HG03039 (cell line): ENCODE measurements around the gene OSBPL10.

Source experiments
- ATAC-seq: cut with Tn5 transposase; IDR thresholded peaks from one replicate; pipeline ENCODE4 v1.9.1; 2021; ENCODE audit warnings: mild to moderate bottlenecking, moderate library complexity; ENCODE audit not compliant: unreplicated experiment

OSBPL10 gene

DNA sequence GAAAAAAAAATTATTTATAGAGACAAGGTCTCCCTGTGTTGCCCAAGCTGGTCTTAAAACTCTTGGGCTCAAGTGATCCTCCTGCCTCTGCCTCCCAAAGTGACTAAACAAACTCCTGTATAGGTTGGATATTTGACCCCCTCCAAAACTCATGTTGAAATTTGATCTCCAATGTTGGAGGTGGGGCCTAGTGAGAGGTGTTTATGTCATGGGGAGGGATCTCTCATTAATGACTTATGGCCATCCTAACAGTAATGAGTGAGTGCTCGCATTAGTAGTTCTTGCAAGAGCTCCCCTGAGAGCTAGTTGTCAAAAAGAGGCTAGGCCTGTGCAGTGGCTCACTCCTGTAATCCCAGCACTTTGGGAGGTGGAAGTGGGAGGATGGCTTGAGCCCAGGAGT is 307.1 kb downstream of the OSBPL10 start:
- ATAC-seq, result no peak

DNA sequence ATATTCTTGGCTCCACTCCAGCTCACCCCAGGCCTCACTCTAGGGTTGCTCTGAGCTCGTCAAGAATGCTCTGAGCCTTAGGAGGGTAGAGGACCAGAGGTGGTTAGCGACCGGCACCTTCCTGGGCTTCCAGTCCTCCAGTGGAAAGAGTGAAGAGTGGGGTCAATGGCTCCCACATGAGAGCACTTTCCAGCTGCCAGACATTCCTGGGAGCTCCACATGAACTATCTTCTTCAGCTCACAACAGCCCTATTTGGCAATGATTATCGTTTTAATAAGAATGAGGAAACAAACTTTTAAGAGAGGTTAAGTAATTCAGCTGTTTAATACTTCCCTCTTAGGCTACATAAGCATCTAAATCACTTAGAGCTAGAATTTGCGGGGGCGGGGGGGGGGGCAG is 309.1 kb downstream of the OSBPL10 start:
- no peak for ATAC-seq

DNA sequence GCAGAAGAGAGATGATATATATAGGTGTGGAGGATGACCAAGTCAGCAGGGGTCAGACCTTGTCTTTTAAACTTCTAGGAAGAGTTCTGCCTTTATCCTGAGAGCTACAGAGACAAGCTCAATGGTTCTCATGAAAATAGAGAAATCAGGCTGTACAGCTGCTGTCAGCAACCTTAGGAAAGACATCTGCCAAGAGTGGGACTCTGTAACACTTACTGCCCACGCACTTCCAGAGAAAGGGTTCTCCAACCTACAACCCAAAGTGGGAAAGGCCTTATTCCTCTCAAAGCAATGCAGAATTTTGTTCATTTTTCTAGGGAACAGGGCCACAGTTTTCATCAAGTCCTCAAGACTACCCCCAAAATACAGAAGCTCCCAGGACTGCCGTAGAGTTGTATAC is 309.6 kb downstream of the OSBPL10 start:
- no peak for ATAC-seq

DNA sequence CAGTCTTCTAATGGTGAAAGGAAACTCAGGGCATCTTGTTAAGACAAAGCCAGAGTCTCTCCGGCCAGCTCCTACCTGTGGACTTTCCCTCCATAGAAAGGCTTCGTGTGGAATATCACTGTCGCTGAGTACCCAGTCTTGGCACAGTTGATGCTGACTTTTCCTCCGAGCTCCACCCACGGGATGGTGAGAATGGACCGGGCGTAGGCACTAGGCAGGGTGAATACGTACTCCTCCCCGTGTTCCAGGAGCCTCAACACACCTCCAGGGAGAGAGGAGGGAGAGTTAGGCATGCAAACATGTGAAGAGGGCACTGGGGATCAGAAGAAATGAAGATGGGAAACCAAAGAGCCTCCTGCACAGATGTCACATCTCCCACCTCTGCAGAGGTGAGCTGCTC is 310.3 kb downstream of the OSBPL10 start:
- no peak for ATAC-seq

DNA sequence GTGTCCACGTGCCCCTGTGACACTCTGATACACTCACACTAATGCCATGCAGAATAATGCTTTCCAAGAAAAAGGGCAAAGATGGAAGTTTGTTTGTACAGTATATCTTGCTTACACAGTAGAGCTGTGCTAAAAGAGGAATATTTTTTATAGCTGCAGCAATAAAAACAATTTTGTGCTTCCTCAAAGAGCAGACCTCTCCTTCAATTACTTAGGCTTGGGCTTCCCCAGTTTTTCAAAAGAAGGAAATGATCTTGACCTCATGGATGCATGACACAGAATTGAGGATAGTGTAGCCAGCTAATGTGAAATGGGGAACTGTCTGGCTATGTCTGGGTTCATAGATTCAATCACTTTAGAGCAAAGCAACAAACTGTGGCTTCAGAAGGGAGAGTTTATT is 310.9 kb downstream of the OSBPL10 start:
- no peak for ATAC-seq

DNA sequence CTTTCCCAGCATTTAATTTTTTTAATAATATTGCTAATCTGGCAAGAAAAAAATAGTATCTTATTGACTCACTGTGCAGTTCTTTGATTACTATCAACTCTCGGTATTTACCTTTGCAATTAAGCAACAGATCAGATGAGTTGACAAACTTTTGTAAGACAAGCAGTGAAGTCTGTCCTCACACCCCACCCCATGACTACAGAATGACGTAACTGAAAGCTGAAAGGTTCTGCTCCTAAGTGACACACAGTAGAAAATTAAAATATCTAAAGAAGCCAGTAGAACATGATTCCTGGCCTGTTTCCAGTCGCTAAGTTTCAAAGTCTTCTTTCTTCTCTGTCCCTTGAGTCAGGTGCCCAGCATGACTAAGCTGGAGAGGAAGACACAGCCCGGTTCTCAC is 312.8 kb downstream of the OSBPL10 start:
- ATAC-seq, result no peak

DNA sequence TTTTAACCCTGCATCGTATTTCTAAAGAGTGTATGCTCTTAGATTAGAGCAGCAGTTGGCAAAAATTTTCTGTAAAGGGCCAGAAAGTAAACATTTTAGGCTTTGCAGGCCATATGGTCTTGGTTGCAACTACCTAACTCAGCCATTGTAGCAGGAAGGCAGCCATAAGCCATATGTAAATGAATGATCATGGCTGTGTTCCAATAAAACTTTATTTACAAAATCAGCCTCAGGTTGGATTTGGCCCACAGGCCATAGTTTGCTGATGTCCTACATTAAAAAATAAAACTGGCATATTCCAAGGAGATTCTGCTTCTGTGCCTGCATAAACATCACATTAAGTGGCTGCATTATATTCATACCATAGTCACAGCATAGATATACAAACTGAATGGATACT is 313.5 kb downstream of the OSBPL10 start:
- no peak for ATAC-seq

DNA sequence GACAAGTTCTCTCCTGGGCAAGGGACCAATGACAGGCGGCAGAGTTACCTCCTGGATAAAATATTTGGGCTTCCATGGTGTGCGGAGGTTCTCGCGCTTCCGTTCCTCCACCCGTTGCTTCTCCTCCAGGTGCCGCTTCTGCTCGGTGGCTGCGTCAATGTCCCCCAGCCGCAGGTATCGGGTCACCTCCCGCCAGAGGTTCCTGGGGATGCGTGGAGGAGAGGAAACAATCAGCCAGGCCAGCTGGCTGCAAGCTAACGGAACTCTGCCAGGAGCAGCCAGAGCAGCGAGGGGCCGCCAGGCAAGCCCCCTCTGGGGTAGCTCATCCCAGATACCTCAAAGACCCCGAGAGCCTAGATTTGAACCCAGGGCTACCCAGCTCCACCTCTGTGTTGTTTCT is 317.0 kb downstream of the OSBPL10 start:
- ATAC-seq, result no peak

DNA sequence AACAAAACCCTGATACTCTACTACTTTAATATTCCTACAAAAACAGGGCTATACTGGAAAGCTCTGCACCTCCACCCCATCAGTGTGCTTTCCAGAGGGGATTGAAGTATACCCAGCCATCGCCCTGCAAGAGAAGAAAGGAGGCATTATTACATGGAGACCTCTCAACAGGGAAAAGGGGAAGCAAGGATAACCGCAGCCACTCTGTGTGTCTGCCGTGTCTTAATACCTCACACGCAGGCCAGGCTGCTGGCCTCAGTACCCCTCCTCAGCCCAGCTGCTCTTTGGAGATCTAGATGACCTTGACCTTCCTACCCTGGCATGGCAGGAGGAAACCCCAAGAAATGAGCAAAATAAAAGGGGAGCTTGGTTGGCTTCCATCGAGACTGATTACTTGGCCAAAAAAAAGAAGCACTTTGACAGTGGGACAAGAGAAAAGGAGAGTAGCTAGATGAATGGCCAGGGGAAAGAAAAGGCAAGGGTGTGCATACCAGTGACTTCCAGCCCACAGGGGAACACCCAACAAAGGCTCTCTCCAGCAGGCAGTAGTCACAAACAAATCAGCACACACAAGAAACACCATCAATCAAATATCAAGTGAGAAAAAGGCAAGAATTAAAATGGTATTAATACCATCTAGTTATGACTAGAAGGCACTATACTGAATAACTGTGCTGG is 318.9 kb downstream of the OSBPL10 start:
- no peak for ATAC-seq

DNA sequence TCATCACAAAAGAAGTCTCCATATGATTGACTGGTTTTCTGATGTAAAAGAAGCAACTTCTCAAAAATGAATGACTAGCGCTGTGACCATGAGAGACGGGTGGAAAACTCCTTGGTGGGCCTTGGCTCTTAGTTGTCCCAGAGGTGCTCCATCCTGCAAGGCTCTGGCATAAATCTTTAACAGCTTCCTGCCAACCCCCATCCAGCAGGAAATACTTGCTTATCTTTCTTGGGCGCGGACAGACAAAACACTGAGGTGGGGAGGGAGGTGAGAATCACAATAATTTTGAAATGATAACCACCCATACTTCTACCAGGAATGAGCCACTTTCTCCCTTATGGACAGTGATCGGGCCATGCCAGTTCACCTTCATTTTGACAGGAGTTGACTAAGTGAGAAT is 319.8 kb downstream of the OSBPL10 start:
- no peak for ATAC-seq

DNA sequence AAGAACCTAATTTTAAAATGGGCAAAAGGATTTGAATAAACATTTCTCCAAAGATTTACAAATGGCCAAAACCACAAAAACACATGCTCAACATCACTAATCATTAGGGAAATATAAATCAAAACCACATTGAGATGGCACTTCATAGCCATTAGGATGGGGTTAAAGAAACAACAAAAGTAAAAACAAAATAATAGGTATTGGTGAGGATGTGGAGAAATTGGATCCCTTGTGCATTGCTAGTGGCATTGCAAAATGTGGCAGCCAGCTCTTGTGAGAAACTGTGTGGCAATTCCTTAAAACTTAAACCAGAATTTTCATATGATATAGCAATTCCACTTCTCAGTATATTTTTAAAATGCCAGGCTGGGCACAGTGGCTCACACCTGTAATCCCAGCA is 321.8 kb downstream of the OSBPL10 start:
- no peak for ATAC-seq

DNA sequence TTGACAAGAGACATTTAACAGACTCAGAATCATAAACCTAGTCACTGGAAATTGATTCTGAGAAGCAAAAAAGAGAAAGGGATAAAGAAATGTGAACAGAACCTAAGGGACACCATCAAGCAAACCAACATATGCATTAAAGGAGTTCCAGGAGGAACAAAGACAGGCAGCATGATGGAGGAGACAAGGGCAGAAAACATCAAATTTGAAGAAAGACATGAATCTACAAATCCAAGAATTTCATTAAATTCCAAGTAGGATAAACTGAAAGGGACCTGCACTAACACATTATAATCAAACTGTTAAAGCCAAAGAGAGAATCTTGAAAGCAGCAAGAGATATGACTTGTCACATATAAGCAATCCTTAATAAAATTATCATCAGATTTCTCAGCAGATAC is 326.1 kb downstream of the OSBPL10 start:
- ATAC-seq, result no peak

DNA sequence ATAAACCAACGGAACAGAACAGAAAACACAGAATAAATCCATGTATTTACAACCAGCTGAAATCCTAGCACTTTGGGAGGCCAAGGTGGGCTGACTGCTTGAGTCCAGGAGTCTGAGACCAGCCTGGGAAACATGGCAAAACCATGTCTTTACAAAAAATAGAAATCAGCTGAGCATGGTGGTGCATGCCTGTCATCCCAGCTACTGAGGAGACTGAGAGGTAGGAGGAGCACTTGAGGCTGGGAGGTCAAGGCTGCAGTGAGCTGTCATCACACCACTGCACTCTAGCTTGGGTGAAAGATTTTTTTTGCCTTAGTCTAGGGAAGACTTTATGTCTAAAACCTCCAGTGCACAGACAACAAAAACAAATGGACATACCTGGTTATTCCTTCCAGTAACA is 327.6 kb downstream of the OSBPL10 start:
- no peak for ATAC-seq

DNA sequence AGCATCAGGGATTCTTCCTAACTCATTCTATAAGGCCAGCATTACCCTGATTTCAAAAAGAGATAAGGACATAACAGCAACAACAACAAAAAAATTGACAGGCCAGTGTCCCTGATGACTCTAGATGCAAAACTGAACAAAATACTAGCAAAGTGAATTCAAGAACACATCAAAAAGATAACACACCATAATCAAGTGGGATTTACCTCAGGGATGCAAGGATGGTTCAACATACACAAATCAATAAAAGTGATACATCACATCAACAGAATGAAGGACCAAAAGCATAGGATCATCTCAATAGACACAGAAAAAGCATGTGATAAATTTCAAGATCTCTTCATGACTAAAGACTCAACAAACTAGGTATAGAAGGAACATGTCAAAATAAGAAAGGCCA is 328.8 kb downstream of the OSBPL10 start:
- ATAC-seq, result no peak

DNA sequence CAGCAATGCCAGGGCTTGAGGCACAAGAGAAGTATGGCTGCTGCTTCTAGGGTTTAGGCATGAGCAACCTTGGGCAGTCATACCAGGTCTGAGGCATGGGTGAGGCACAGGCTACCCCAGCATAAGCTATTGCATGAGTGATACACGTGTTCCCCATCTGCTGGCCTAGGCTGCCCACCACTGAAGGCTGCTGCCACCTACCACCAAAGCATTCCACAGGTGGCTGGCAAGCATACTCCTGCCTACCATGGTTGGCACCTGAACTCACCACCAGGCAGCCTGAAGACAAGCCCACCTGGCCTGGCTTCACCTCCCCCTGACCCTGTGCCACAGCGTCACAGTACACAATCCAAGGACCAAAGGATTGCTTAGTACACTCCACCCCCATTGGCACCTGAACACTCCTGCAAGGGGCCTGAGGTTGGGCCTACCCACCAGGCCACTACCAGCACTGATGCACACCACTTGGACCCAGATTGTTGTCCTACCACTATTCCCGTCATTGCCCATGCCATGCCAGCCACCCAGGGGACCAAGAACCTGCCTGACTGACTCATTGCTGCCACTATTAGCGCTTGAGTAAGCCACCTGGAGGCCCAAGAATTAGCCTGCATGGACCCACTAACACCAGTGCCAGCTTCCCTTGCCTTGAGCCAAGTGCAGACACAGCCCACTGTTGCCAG is 332.6 kb downstream of the OSBPL10 start:
- ATAC-seq, result no peak

DNA sequence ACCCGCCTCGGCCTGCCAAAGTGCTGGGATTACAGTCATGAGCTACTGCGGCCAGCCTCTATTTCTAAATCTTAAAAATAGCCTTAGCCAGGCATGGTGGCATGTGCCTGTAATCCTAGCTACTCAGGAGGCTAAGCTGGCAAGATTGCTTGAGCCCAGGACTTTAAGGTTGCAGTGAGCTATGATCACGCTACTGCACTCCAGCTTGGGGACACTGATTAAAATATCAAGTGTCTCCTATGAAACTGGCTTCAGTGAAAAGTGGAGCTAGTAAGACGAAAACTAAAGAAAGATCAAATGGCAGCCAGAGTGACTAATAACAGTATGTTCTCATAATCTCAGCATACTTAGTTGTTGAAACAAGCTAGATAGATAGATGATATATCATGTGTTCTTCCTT is 335.8 kb downstream of the OSBPL10 start:
- no peak for ATAC-seq

DNA sequence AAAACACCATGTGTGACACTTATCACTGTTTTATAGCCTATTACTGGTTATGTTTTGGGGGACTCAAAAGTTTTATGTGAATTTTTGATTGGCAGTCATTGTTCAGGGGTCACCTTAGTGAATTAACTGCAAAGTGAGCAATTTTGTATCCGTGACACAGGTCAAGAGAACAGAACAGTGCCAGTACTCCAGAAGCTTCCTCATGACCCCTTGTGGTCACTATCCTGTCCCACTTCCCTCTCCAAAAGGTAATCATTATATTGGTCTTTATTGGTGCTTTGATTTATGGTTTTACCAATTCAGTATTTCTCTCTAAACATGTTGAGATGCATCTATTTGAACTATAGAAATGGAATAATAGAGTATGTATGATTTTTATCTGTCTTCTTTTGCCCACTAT is 341.2 kb downstream of the OSBPL10 start:
- no peak for ATAC-seq

DNA sequence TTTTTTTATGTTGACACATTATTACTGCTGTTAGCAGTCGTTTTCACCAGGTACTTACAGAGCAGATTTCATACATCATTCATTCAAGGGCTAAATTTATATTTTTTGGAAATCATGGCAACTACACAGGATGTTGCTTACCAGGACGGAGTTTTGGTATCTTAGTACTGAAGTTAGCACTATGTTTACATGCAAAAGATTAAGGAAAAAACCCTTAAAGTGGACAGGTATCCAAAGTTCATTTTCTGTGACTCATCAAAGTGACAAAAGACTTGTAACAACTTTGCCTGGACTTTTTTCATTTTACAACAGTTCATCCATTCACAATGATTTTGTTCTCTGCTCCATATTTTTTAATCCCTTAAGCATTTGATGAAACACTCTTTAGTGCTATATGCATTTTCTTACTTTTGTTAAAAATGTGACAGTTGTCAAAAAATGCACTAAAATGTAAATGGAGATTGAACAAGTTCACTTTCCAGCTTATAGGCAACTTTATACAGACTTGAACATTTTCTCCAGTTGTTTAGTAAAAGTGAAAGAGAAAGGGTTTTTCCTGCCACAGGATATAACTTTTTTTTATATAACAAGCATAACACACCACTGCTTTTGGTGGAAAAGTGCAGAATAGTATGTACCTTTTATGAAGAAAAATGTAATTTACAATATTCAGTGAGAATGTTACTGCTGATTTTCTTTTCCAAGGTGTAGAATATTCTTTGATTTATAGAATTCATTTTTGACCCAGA is 344.2 kb downstream of the OSBPL10 start:
- no peak for ATAC-seq

DNA sequence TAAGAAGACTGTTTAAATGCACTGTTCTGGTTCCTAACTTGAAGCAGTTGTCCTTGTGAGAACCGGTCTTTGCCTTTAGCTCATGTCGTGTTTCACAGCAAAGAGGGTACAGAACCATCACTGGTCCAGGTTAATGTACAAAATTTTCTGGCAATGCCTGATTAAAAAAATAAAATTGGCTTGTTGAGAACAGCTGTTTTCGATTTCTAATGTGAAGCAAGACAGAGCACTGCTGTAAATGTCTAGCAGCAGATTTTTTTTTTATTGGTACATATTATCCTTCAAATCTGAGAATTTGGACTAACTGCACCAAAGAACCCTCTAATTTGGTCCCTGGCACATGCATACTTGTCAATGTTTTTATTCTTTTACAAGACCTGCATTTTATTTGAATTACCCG is 345.0 kb downstream of the OSBPL10 start:
- ATAC-seq, result no peak

DNA sequence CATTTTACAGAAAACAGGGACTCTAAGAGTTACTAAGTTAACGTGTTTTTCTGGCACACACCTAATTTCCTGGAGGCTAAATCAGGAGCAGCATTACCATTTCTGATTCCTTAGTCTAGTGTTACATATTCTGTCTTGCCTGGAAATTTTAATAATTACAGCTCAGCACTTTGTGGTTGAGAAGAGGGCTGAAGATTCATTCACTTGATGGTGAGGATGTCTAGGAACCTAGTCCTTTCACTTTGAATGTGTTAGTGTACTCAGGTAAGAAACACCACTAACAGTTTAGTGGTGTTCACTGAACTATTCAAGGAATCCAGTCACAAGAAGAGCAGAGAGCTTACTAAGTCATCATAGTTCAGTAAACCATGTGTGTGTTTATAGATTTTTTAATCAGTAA is 345.5 kb downstream of the OSBPL10 start:
- ATAC-seq, result no peak

DNA sequence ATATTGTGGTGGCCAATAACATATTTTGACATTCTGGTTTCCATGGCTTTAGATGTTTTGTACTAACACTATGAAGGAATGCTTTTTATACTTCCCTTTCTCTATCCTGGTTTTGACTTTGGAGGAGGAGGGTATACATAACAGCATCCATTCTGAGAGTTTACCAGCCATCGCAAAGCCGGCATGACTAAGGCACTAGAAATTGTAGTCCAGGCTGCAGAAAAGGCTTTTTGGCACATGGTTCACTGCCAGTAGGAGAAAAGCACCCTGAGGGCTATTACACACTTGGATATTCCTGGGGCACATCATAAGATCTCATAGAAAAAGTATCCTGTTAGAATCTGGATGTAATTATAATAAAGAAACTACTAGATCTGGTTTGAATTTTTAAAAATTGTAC is 346.6 kb downstream of the OSBPL10 start:
- ATAC-seq, result no peak

DNA sequence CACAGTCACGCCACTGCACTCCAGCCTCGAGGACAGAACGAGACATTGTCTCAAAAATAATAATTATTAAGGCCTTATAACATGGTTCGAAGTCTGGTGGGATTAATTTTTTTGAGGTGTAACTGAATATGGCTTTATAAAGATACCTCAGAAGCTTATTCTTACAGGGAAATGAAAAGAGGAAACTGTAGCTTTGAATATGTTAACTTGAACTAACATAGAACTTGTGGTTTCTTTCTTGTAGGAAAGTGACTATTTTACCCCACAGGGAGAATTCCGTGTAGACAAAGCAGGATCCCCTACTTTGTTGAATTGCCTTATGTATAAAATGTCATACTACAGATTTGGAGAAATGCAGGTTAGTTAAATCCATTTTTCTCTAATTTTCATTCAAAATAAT is 352.0 kb downstream of the OSBPL10 start:
- no peak for ATAC-seq
